Esophagus (tissue), 2 donors: ENCODE data around the gene PLEK. TPM values are rescaled to one million over a fixed set of nuclear protein-coding genes. Genes with fewer than 3 reads are reported as not detected.
"Not testable (repeated sequence)": the region's sequence is repeated elsewhere in the genome, so short reads cannot be mapped to it uniquely, and the experiment has no call there.

Source experiments
- H3K27ac ChIP-seq, 2 donors: one replicate each; pipeline ENCODE4 v1.5.1; 2013; ENCODE audit warnings: low read depth in 2 of 2, mild to moderate bottlenecking in 2 of 2, inconsistent platforms in 1 of 2, low read length in 1 of 2, moderate library complexity in 1 of 2
- H3K27me3 ChIP-seq, 2 donors: one replicate each; pipeline ENCODE4 v1.6.1; 2013; ENCODE audit warnings: low read length in 2 of 2, control low read depth in 1 of 2, mild to moderate bottlenecking in 1 of 2; ENCODE audit not compliant: insufficient read depth in 2 of 2, control insufficient read depth in 1 of 2
- H3K36me3 ChIP-seq, 2 donors: one replicate each; pipeline ENCODE4 v1.6.1; 2013; ENCODE audit warnings: low read length in 1 of 2; ENCODE audit not compliant: control insufficient read depth in 2 of 2, insufficient read depth in 2 of 2
- H3K4me1 ChIP-seq, 2 donors: one replicate each; pipeline ENCODE4 v1.6.1; 2013; ENCODE audit warnings: low read length in 1 of 2; ENCODE audit not compliant: control insufficient read depth in 2 of 2, insufficient read depth in 2 of 2
- H3K4me3 ChIP-seq, 2 donors: one replicate each; pipeline ENCODE4 v1.5.1; 2013; ENCODE audit warnings: low read length in 2 of 2, mild to moderate bottlenecking in 2 of 2, low read depth in 1 of 2, moderate library complexity in 1 of 2
- H3K9me3 ChIP-seq, 2 donors: one replicate each; pipeline ENCODE4 v1.6.1; 2013; ENCODE audit warnings: mild to moderate bottlenecking in 2 of 2, low read depth in 1 of 2, low read length in 1 of 2, moderate library complexity in 1 of 2; ENCODE audit not compliant: control insufficient read depth in 2 of 2, insufficient read depth in 1 of 2
- WGBS, 2 donors: extraction: QIAGEN DNeasy Blood & Tissue Kit; methylation state at CpG; one replicate each; pipeline ENCODE4 v1.1.7; 2013; 5-methylcytosine and 5-hydroxymethylcytosine counted together
- polyA plus RNA-seq, 2 donors: library from polyadenylated mRNA; stranded (reverse); fragments of 200-250 nt; gene quantifications; one replicate each; pipeline ENCODE4 v1.2.3, GENCODE V29; 2013
- donor health status: healthy with polysubstance abuse.
- donor health status: Bipolar disorder and iron deficiency.

PLEK gene
- polyA plus RNA-seq, 2 donors, result 1.2 to 1.4 TPM

- Histone ChIP-seq H3K4me1 (no peaks in the 10 kb centered on the region), H3K4me3 (no peak overlapping the region), H3K36me3 (no peaks in the 10 kb centered on the region), H3K27me3 (no peaks in the 10 kb centered on the region), H3K9me3 (no peaks in the 10 kb centered on the region), H3K27ac (no peak overlapping the region)
- WGBS, 2 donors, result 81 to 85% methylated on average over 2 of the region's 2 CpGs
Measured at GRCh38 chr2:68441994-68442322, 76.9 kb downstream of the PLEK start.

- not testable (repeated sequence) for H3K4me3 ChIP-seq, H3K36me3 ChIP-seq, H3K4me1 ChIP-seq, H3K27me3 ChIP-seq, H3K9me3 ChIP-seq, H3K27ac ChIP-seq
- WGBS, 2 donors, result 88 to 100% methylated on average over 1 to 3 of the region's 3 CpGs
Measured at GRCh38 chr2:68446425-68446824, 81.3 kb downstream of the PLEK start.

Other genes starting within 250 kb of the PLEK start
- gene PNO1, start 207.4 kb upstream of the PLEK start, polyA plus RNA-seq, result 10 to 100 TPM in 1 of 2 donors, 1 to 10 TPM in 1; 3.8 to 11.2 TPM
- gene PPP3R1, start 112.8 kb upstream of the PLEK start, polyA plus RNA-seq, result 10 to 100 TPM; 11.9 to 17.5 TPM
- 1 to 10 TPM; 2.1 to 3.8 TPM for gene CNRIP1, start 45.3 kb upstream of the PLEK start, polyA plus RNA-seq
- under 1 TPM; 0.44 to 0.61 TPM for gene FBXO48, start 102.0 kb downstream of the PLEK start, polyA plus RNA-seq
- gene APLF, start 102.3 kb downstream of the PLEK start, polyA plus RNA-seq, result 1 to 10 TPM; 1.1 to 1.3 TPM